CD14-positive monocyte (primary cell): Measurements from ENCODE around the gene KRTAP10-1. TPM values are rescaled to one million over a fixed set of nuclear protein-coding genes. Genes with fewer than 3 reads are reported as not detected.

Experiments
- DNase-seq, 3 donors: peaks; one replicate each; pipeline ENCODE4 v3.0.0-alpha.2; 2011 to 2022
- H2AFZ ChIP-seq: 2 replicates; pipeline ENCODE4 v1.6.0; 2012; ENCODE audit warnings: mild to moderate bottlenecking, low read depth, low read length, inconsistent platforms; ENCODE audit not compliant: insufficient read depth, poor library complexity, severe bottlenecking
- H3K27ac ChIP-seq, 2 donors: 1 replicate in 1 of 2; 2 replicates in 1 of 2; pipeline ENCODE4 v1.5.1; 2012 to 2013; ENCODE audit warnings: low read length in 2 of 2, control low read depth in 1 of 2, inconsistent platforms in 1 of 2, low read depth in 1 of 2, mild to moderate bottlenecking in 1 of 2
- H3K27me3 ChIP-seq, 2 donors: one replicate each; pipeline versions ENCODE4 v1.6.0 to v1.6.1; 2011 to 2013; ENCODE audit warnings: low read length in 2 of 2; ENCODE audit not compliant: control insufficient read depth in 2 of 2, insufficient read depth in 2 of 2
- H3K36me3 ChIP-seq, 2 donors: replicated peaks in 1 of 2; 1 replicate in 1 of 2; 2 replicates in 1 of 2; pipeline versions ENCODE4 v1.5.1 to v1.6.1; 2012 to 2013; ENCODE audit warnings: low read length in 2 of 2, control low read depth in 1 of 2, inconsistent platforms in 1 of 2, mild to moderate bottlenecking in 1 of 2; ENCODE audit not compliant: insufficient read depth in 2 of 2, control insufficient read depth in 1 of 2
- H3K4me1 ChIP-seq, 2 donors: 1 replicate in 1 of 2; 2 replicates in 1 of 2; pipeline versions ENCODE4 v1.5.1 to v1.6.1; 2012 to 2013; ENCODE audit warnings: low read length in 2 of 2, control low read depth in 1 of 2, inconsistent platforms in 1 of 2, mild to moderate bottlenecking in 1 of 2, moderate library complexity in 1 of 2; ENCODE audit not compliant: insufficient read depth in 2 of 2, control insufficient read depth in 1 of 2
- H3K4me2 ChIP-seq: replicated peaks from 2 replicates; pipeline ENCODE3; 2012; ENCODE audit warnings: low read length, moderate library complexity, mild to moderate bottlenecking; ENCODE audit not compliant: poor library complexity, severe bottlenecking; ENCODE audit errors: extremely low read depth
- H3K4me3 ChIP-seq, 3 experiments: fragments of 200-600 bp in 1 of 3; sonication (generic) in 1 of 3; replicated peaks in 1 of 3; 1 replicate in 2 of 3; 2 replicates in 1 of 3; pipeline ENCODE4 v1.5.1; 2011 to 2013; ENCODE audit warnings: low read length in 3 of 3, mild to moderate bottlenecking in 3 of 3, control low read depth in 2 of 3, low read depth in 2 of 3, inconsistent platforms in 1 of 3, moderate library complexity in 1 of 3
- H3K79me2 ChIP-seq: 2 replicates; pipeline ENCODE4 v1.6.0; 2012; ENCODE audit warnings: mild to moderate bottlenecking, control low read depth, inconsistent platforms, low read length, moderate library complexity; ENCODE audit not compliant: insufficient read depth
- H3K9ac ChIP-seq: 2 replicates; pipeline ENCODE4 v1.6.0; 2017; ENCODE audit warnings: low read length, mild to moderate bottlenecking; ENCODE audit not compliant: insufficient read depth, poor library complexity, severe bottlenecking
- H3K9me3 ChIP-seq, 2 donors: replicated peaks in 1 of 2; 1 replicate in 1 of 2; 2 replicates in 1 of 2; pipeline versions ENCODE4 v1.5.1 to v1.6.1; 2012 to 2013; ENCODE audit warnings: low read length in 2 of 2, control low read depth in 1 of 2; ENCODE audit not compliant: control insufficient read depth in 1 of 2, insufficient read depth in 1 of 2
- H4K20me1 ChIP-seq: 2 replicates; pipeline ENCODE4 v1.6.0; 2012; ENCODE audit warnings: mild to moderate bottlenecking, low read length, control low read depth, moderate library complexity; ENCODE audit not compliant: insufficient read depth
- H3K27ac Mint-ChIP-seq, 7 donors: one replicate each; pipeline ENCODE4 v1.8.0; 2020; ENCODE audit warnings: mild to moderate bottlenecking in 7 of 7, mixed read lengths in 7 of 7, moderate library complexity in 6 of 7, inconsistent platforms in 2 of 7
- H3K27me3 Mint-ChIP-seq, 3 donors: one replicate each; pipeline ENCODE4 v1.8.0; 2021 to 2022; ENCODE audit warnings: low read depth in 3 of 3, mild to moderate bottlenecking in 3 of 3, mixed read lengths in 3 of 3, moderate library complexity in 3 of 3, inconsistent platforms in 1 of 3
- H3K36me3 Mint-ChIP-seq, 2 donors: one replicate each; pipeline ENCODE4 v1.8.0; 2020; ENCODE audit warnings: mixed read lengths in 2 of 2, inconsistent platforms in 1 of 2, mild to moderate bottlenecking in 1 of 2
- H3K4me1 Mint-ChIP-seq: one replicate; pipeline ENCODE4 v1.8.0; 2020; ENCODE audit warnings: mild to moderate bottlenecking, mixed read lengths
- H3K4me3 Mint-ChIP-seq, 2 donors: one replicate each; pipeline ENCODE4 v1.8.0; 2020; ENCODE audit warnings: mild to moderate bottlenecking in 2 of 2, mixed read lengths in 2 of 2, moderate library complexity in 1 of 2
- H3K9me3 Mint-ChIP-seq, 7 donors: one replicate each; pipeline ENCODE4 v1.8.0; 2020 to 2022; ENCODE audit warnings: mixed read lengths in 7 of 7, mild to moderate bottlenecking in 6 of 7, moderate library complexity in 6 of 7, inconsistent platforms in 2 of 7
- CTCF ChIP-seq: fragments of 200-600 bp; IDR thresholded peaks from one replicate; pipeline ENCODE4 v1.8.0; 2022; ENCODE audit warnings: antibody characterized with exemption, mild to moderate bottlenecking
- WGBS: methylation state at CpG from one replicate; pipeline ENCODE4 v1.1.5; 2013; ENCODE audit warnings: missing lambda C conversion rate; ENCODE audit not compliant: insufficient coverage; 5-methylcytosine and 5-hydroxymethylcytosine counted together
- intact Hi-C, 2 donors: fragments of 100-400 bp; cut with micrococcal nuclease; formaldehyde crosslinking; loops; one replicate each; pipeline versions ENCODE4 v1.15.0 to v1.15.1; 2023
- polyA plus RNA-seq, 3 donors: library from polyadenylated mRNA; depleted of rRNA in 1 of 3; unstranded in 2 of 3; stranded (reverse) in 1 of 3; fragments of 300-500 nt in 2 of 3; fragments of >200 nt in 1 of 3; fragmentation: Illumina TruSeq in 2 of 3; gene quantifications; 1 replicate in 2 of 3; 2 replicates in 1 of 3; pipeline ENCODE4 v1.2.3, GENCODE V29; 2012 to 2021

Gene KRTAP10-1
- polyA plus RNA-seq, 3 donors: not detected

GRCh38 chr21:44540741-44541288, 820 bp upstream of the KRTAP10-1 start:
- Histone ChIP-seq H3K27ac (no peak overlapping the region), H2AFZ (no peak overlapping the region), H3K9ac (no peak overlapping the region), H3K36me3 (no peaks in the 10 kb centered on the region), H3K9me3 (peaks cover 4 to 17% of the 10 kb centered on the region in 2 donors), H3K4me1 (no peaks in the 10 kb centered on the region), H3K4me2 (no peak overlapping the region), H3K79me2 (no peaks in the 10 kb centered on the region), H4K20me1 (no peaks in the 10 kb centered on the region), H3K4me3 (no peak overlapping the region), H3K27me3 (peaks cover 0 to 2% of the 10 kb centered on the region in 2 donors)
- DNase-seq: no peak
- WGBS: 95% methylated on average over 3 of the region's 11 CpGs
- no peak for TF ChIP-seq CTCF
- peaks cover 2% of the 10 kb centered on the region for H3K4me1 Mint-ChIP-seq
- H3K27me3 Mint-ChIP-seq: peaks cover 4 to 7% (median 5%) of the 10 kb centered on the region in 3 donors
- H3K36me3 Mint-ChIP-seq: no peaks in the 10 kb centered on the region
- intact Hi-C loops: no loop called here
- no peak overlapping the region for H3K4me3 Mint-ChIP-seq
- H3K27ac Mint-ChIP-seq: no peak overlapping the region
- H3K9me3 Mint-ChIP-seq: peaks cover 0 to 11% (median 3%) of the 10 kb centered on the region in 7 donors

- intact Hi-C loops: no loop called here
- DNase-seq: no peak
- Histone ChIP-seq H3K79me2 (no peaks in the 10 kb centered on the region), H4K20me1 (no peaks in the 10 kb centered on the region), H3K27ac (no peak overlapping the region), H3K27me3 (peaks cover 0 to 2% of the 10 kb centered on the region in 2 donors), H3K4me1 (no peaks in the 10 kb centered on the region), H2AFZ (no peak overlapping the region), H3K9ac (no peak overlapping the region), H3K4me3 (no peak overlapping the region), H3K4me2 (no peak overlapping the region), H3K36me3 (no peaks in the 10 kb centered on the region), H3K9me3 (peaks cover 4 to 17% of the 10 kb centered on the region in 2 donors)
- Mint-ChIP-seq H3K27ac (no peak overlapping the region), H3K4me3 (no peak overlapping the region), H3K4me1 (peaks cover 2% of the 10 kb centered on the region), H3K27me3 (peaks cover 2 to 9% (median 9%) of the 10 kb centered on the region in 3 donors), H3K36me3 (no peaks in the 10 kb centered on the region), H3K9me3 (peaks cover 0 to 3% (median 0%) of the 10 kb centered on the region in 7 donors)
- 85% methylated on average over 14 of the region's 14 CpGs for WGBS
- no peak for TF ChIP-seq CTCF
These were observed 949 bp downstream of the KRTAP10-1 start for GRCh38 chr21:44539046-44539445.
